Endothelial cell of umbilical vein (primary cell): ENCODE results near the gene FBP2. TPM values are rescaled to one million over a fixed set of nuclear protein-coding genes. Genes with fewer than 3 reads are reported as not detected.

ENCODE experiments used
- BruUV-seq: library from RNA; stranded (reverse); fragments of 400-500 nt; replicated peaks from 2 replicates; lab custom pipeline; 2021; lab: Mats Ljungman, UMichigan
- CTCF ChIA-PET: fragments of 300-600, 350-600 bp; sonication (Branson Sonifier 250); formaldehyde crosslinking; loops from one replicate; lab custom pipeline; 2021; ENCODE audit warnings: antibody characterized with exemption, inconsistent platforms; lab: Charles Lee
- POLR2A ChIA-PET: fragments of 300-600, 350-600 bp; sonication (Branson Sonifier 250); formaldehyde crosslinking; loops from one replicate; lab custom pipeline; 2021; ENCODE audit warnings: antibody characterized with exemption, inconsistent platforms; lab: Charles Lee
- DNase-seq: peaks from one replicate; pipeline ENCODE4 v3.0.0-alpha.2; 2011; ENCODE audit warnings: low read depth, low spot score
- FAIRE-seq: peaks from 2 replicates; lab custom pipeline; 2011; peaks lifted over from hg19 to GRCh38; lab: Jason Lieb, UNC
- H2AFZ ChIP-seq: 2 replicates; pipeline ENCODE4 v1.6.0; 2012; ENCODE audit warnings: low read depth, low read length, control low read depth, inconsistent platforms
- H3K27ac ChIP-seq: 2 replicates; pipeline ENCODE4 v1.5.1; 2011; ENCODE audit warnings: low read depth, mild to moderate bottlenecking, control low read depth, low read length, moderate library complexity; ENCODE audit not compliant: insufficient read depth
- H3K27me3 ChIP-seq, 2 experiments: 2 replicates each; pipeline versions ENCODE4 v1.6.0 to v1.6.1; 2011; ENCODE audit warnings: low read length in 2 of 2, mixed read lengths in 1 of 2; ENCODE audit not compliant: control insufficient read depth in 2 of 2, insufficient read depth in 2 of 2
- H3K36me3 ChIP-seq, 2 experiments: 2 replicates in 1 of 2; 3 replicates in 1 of 2; pipeline ENCODE4 v1.5.1; 2011; ENCODE audit warnings: low read length in 2 of 2, mild to moderate bottlenecking in 1 of 2, moderate library complexity in 1 of 2; ENCODE audit not compliant: control insufficient read depth in 2 of 2, insufficient read depth in 2 of 2; ENCODE audit errors: extremely low read depth in 1 of 2
- H3K4me1 ChIP-seq: 3 replicates; pipeline ENCODE4 v1.5.1; 2011; ENCODE audit warnings: mild to moderate bottlenecking, low read length; ENCODE audit not compliant: control insufficient read depth, insufficient read depth; ENCODE audit errors: extremely low read depth
- H3K4me2 ChIP-seq: 2 replicates; pipeline ENCODE4 v1.6.1; 2011; ENCODE audit warnings: low read length, control low read depth, mixed read lengths; ENCODE audit not compliant: insufficient read depth
- H3K4me3 ChIP-seq, 3 experiments: fragments of 200-600 bp in 1 of 3; sonication (generic), shearing (Covaris generic) in 1 of 3; replicated peaks in 1 of 3; 2 replicates each; pipeline ENCODE4 v1.5.1; 2011 to 2016; ENCODE audit warnings: control low read depth in 3 of 3, low read length in 3 of 3, mild to moderate bottlenecking in 2 of 3, inconsistent platforms in 1 of 3, low read depth in 1 of 3, moderate library complexity in 1 of 3; ENCODE audit not compliant: insufficient read depth in 1 of 3
- H3K79me2 ChIP-seq: 2 replicates; pipeline ENCODE4 v1.6.0; 2012; ENCODE audit warnings: low read length, inconsistent platforms; ENCODE audit not compliant: control insufficient read depth, insufficient read depth
- H3K9ac ChIP-seq: replicated peaks from 2 replicates; pipeline ENCODE3; 2011; ENCODE audit warnings: low read length, control low read depth; ENCODE audit not compliant: insufficient read depth; ENCODE audit errors: extremely low read depth
- H3K9me1 ChIP-seq: replicated peaks from 3 replicates; pipeline ENCODE4 v1.6.0; 2011; ENCODE audit warnings: mild to moderate bottlenecking, low read length; ENCODE audit not compliant: control insufficient read depth, insufficient read depth; ENCODE audit errors: extremely low read depth
- H3K9me3 ChIP-seq: replicated peaks from 2 replicates; pipeline ENCODE4 v1.5.1; 2012; ENCODE audit warnings: low read length, inconsistent platforms; ENCODE audit not compliant: control insufficient read depth, insufficient read depth
- H4K20me1 ChIP-seq: replicated peaks from 2 replicates; pipeline ENCODE3; 2011; ENCODE audit warnings: mild to moderate bottlenecking, low read length; ENCODE audit not compliant: control insufficient read depth, insufficient read depth; ENCODE audit errors: extremely low read depth
- EZH2 ChIP-seq: IDR thresholded peaks from 2 replicates; pipeline ENCODE4 v1.6.1; 2012; ENCODE audit warnings: borderline replicate concordance, low read depth, mild to moderate bottlenecking, moderate library complexity, low read length, inconsistent platforms; ENCODE audit not compliant: severe bottlenecking
- GATA2 ChIP-seq: IDR thresholded peaks from 2 replicates; pipeline ENCODE4 v1.7.0; 2011; ENCODE audit warnings: low read depth, mild to moderate bottlenecking, moderate library complexity, mixed read lengths, low read length; ENCODE audit not compliant: insufficient read length, insufficient read depth
- JUN ChIP-seq: IDR thresholded peaks from 2 replicates; pipeline ENCODE4 v1.6.1; 2011; ENCODE audit warnings: borderline replicate concordance, low read depth; ENCODE audit not compliant: insufficient read length, insufficient read depth
- POLR2A ChIP-seq: IDR thresholded peaks from 2 replicates; pipeline ENCODE4 v1.6.1; 2012; ENCODE audit warnings: low read depth, mild to moderate bottlenecking, control low read depth, low read length
- dilution Hi-C: fragments of 300-500 bp; cut with MboI; formaldehyde crosslinking; loops from one replicate; pipeline ENCODE4 v1.15.0; 2019; ENCODE audit warnings: low sequenced_read_pairs; ENCODE audit not compliant: extremely low pct_ligation_motif_present
- intact Hi-C: fragments of 100-400 bp; cut with micrococcal nuclease; formaldehyde crosslinking; loops from one replicate; pipeline ENCODE4 v1.10.0; 2022
- polyA plus RNA-seq, 4 experiments: library from polyadenylated mRNA; depleted of rRNA in 3 of 4; stranded (reverse) in 3 of 4; unstranded in 1 of 4; fragments of >200 nt; gene quantifications; 2 replicates each; pipeline versions ENCODE4 v1.2.1 to v1.2.3, GENCODE V29; 2011 to 2012; ENCODE audit warnings: missing spikeins in 1 of 4
- total RNA-seq: library from RNA; stranded (reverse); gene quantifications from 2 replicates; pipeline ENCODE4 v1.2.3, GENCODE V29; 2021

Gene FBP2
- total and polyA plus RNA-seq, 2 donors (not counting 3 experiments of a cell fraction or from before 2014, with no cell fraction given): not detected

GRCh38 chr9:94639999-94640376 is 46.4 kb upstream of the FBP2 start:
- H3K4me2 ChIP-seq: peak overlapping the region; percentile 57
- H3K4me3 ChIP-seq: peak overlapping the region in 2 of 3 experiments; percentile 47 to 49
- DNase-seq: no peak

GRCh38 chr9:94639061-94639998 is 45.7 kb upstream of the FBP2 start, which contains the start of gene FBP1:
TSS of gene FBP1 (minus strand) at chr9:94639518. CDS start at chr9:94639310, 208 bp downstream.
- H3K27me3 ChIP-seq: peaks cover 2 to 12% of the 10 kb centered on the region in 2 experiments
- POLR2A ChIA-PET: no interaction called here

More at GRCh38 chr9:94639999-94640376, 46.4 kb upstream of the FBP2 start:
- peak overlapping the region; percentile 88 for H2AFZ ChIP-seq
- dilution Hi-C loops (no loop called here), intact Hi-C loops (no loop called here)
- no peaks in the 10 kb centered on the region for H3K9me1 ChIP-seq
- H4K20me1 ChIP-seq: no peaks in the 10 kb centered on the region
- H3K9me3 ChIP-seq: no peaks in the 10 kb centered on the region
- no TSS peak for BruUV-seq
- no peaks in the 10 kb centered on the region for H3K36me3 ChIP-seq
- H3K79me2 ChIP-seq: no peaks in the 10 kb centered on the region
- no peak overlapping the region for H3K27ac ChIP-seq
- H3K4me1 ChIP-seq: peaks cover 5% of the 10 kb centered on the region
- H3K9ac ChIP-seq: no peak overlapping the region
- TF ChIP-seq EZH2: no peak
- no peak for TF ChIP-seq JUN
- TF ChIP-seq POLR2A: no peak
- no peak for FAIRE-seq
- ChIA-PET POLR2A (no interaction called here), CTCF (interaction anchor here (1.1 to 2.0 kb wide), 3 partner anchors 9 to 29 kb away, joined by 5 to 6 read pairs (median 6); no protein-coding TSS in a partner anchor)
- H3K27me3 ChIP-seq: peaks cover 2 to 12% of the 10 kb centered on the region in 2 experiments

More at GRCh38 chr9:94639061-94639998, 45.7 kb upstream of the FBP2 start, which contains the start of gene FBP1:
- BruUV-seq: no TSS peak
- Histone ChIP-seq H3K4me3 (peak within 1 kb of the TSS; percentile 41 to 49 (median 47)), H3K27ac (no peak within 1 kb of the TSS), H3K4me1 (peaks cover 5% of the 10 kb centered on the region), H3K36me3 (no peaks in the 10 kb centered on the region), H2AFZ (peak within 1 kb of the TSS; percentile 88), H3K4me2 (peak within 1 kb of the TSS; percentile 57), H3K9me3 (no peaks in the 10 kb centered on the region), H3K9ac (no peak within 1 kb of the TSS), H3K79me2 (no peaks in the 10 kb centered on the region), H3K9me1 (no peaks in the 10 kb centered on the region), H4K20me1 (no peaks in the 10 kb centered on the region)
- DNase-seq (peak; percentile 17), FAIRE-seq (peak; percentile 63)
- intact Hi-C loops (no loop called here), dilution Hi-C loops (no loop called here)
- peak; percentile 36 for TF ChIP-seq EZH2
- no peak for TF ChIP-seq GATA2
- CTCF ChIA-PET: interaction anchor here (1.1 to 2.0 kb wide), 3 partner anchors 10 to 30 kb away, joined by 5 to 6 read pairs (median 6); no protein-coding TSS in a partner anchor
